ENCODE results near the gene ETS1. TPM values are rescaled to one million over a fixed set of nuclear protein-coding genes. Genes with fewer than 3 reads are reported as not detected.

Gene ETS1
- total RNA-seq, 1 donor from 2014 or later = 0.54 TPM

DNA sequence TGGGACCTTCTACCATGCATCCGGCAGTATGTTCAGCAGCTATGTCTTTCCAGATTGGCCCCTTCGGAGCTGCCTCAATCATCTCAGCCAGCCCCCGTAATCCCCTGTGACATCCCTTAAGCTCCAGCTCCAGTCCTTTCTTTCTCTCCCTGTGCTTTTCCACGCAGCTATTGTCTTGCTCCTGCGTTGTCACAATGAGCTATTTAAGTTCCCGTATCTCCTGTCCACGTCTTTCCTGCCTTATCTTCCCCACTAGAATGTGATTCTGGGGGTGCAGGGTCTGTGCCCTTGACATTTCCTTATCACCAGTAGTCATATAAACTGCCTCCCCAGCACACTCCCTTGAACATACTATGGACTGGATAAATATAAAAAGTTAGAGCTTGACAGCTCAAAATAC lies 5.1 kb upstream of the ETS1 start:
- H3K36me3 Mint-ChIP-seq = no peaks in the 10 kb centered on the region
- peaks cover 20% of the 10 kb centered on the region for H3K27me3 Mint-ChIP-seq (ENCODE audit: insufficient read depth, low read depth)
- Histone ChIP-seq H4K20me1 (ENCODE audit: low read depth) (no peaks in the 10 kb centered on the region), H3K36me3 (no peaks in the 10 kb centered on the region), H3K4me2 (peak overlapping the region; percentile 60), H3K9me3 (ENCODE audit: low read depth) (no peaks in the 10 kb centered on the region), H2AFZ (replicated peaks) (no peak overlapping the region), H3K4me1 (peaks cover 30% of the 10 kb centered on the region), H3F3A (ENCODE audit: low read depth) (peaks cover 17% of the 10 kb centered on the region), H3K9ac (no peak overlapping the region), H3K27me3 (peaks cover 12% of the 10 kb centered on the region), H3K27ac (no peak overlapping the region), H3K4me3 (peak overlapping the region; percentile 7), H3K79me2 (ENCODE audit: low read depth) (no peaks in the 10 kb centered on the region)
- H3K4me3 Mint-ChIP-seq = no peak overlapping the region
- H3K4me1 Mint-ChIP-seq = peaks cover 20% of the 10 kb centered on the region
- TF ChIP-seq EZH2 (IDR thresholded peaks at IDR 0.05) (no peak), EZH2phosphoT487 (IDR thresholded peaks at IDR 0.05) (no peak)
- TF ChIP-seq, protein P1, sequence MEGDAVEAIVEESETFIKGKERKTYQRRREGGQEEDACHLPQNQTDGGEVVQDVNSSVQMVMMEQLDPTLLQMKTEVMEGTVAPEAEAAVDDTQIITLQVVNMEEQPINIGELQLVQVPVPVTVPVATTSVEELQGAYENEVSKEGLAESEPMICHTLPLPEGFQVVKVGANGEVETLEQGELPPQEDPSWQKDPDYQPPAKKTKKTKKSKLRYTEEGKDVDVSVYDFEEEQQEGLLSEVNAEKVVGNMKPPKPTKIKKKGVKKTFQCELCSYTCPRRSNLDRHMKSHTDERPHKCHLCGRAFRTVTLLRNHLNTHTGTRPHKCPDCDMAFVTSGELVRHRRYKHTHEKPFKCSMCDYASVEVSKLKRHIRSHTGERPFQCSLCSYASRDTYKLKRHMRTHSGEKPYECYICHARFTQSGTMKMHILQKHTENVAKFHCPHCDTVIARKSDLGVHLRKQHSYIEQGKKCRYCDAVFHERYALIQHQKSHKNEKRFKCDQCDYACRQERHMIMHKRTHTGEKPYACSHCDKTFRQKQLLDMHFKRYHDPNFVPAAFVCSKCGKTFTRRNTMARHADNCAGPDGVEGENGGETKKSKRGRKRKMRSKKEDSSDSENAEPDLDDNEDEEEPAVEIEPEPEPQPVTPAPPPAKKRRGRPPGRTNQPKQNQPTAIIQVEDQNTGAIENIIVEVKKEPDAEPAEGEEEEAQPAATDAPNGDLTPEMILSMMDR (IDR thresholded peaks at IDR 0.05) = no peak
- peaks cover 6% of the 10 kb centered on the region for H3K9me3 Mint-ChIP-seq
- no peak overlapping the region for H3K27ac Mint-ChIP-seq
- peak; percentile 78 for DNase-seq (ENCODE audit: low spot score)

DNA sequence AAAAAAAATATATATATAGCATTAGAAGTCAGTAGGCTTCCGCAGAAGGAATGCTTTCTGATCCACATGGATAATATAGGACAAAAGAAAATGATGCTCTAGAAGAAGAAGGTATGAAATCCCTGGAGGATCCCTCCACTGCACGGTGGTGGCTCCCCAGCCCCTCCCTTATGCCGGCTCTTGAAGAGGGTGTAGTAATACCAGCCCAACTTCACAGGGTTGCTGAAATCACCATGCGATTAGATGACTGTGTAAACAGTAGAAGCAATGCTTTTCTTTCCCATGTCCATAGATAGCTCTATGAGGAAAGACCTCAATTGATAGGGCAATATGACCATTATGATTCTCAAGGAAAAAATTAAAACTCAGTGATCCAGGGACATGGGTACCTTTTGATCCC lies 3.2 kb upstream of the ETS1 start:
- Histone ChIP-seq H3K79me2 (ENCODE audit: low read depth) (no peaks in the 10 kb centered on the region), H3F3A (ENCODE audit: low read depth) (peaks cover 18% of the 10 kb centered on the region), H2AFZ (replicated peaks) (no peak overlapping the region), H4K20me1 (ENCODE audit: low read depth) (peaks cover 7% of the 10 kb centered on the region), H3K4me2 (no peak overlapping the region), H3K9ac (no peak overlapping the region), H3K27ac (no peak overlapping the region), H3K4me3 (no peak overlapping the region), H3K4me1 (peaks cover 44% of the 10 kb centered on the region), H3K36me3 (no peaks in the 10 kb centered on the region), H3K27me3 (peaks cover 30% of the 10 kb centered on the region), H3K9me3 (ENCODE audit: low read depth) (no peaks in the 10 kb centered on the region)
- Mint-ChIP-seq H3K36me3 (no peaks in the 10 kb centered on the region), H3K27ac (no peak overlapping the region), H3K27me3 (ENCODE audit: insufficient read depth, low read depth) (peaks cover 33% of the 10 kb centered on the region), H3K4me1 (peaks cover 37% of the 10 kb centered on the region), H3K4me3 (no peak overlapping the region), H3K9me3 (peaks cover 6% of the 10 kb centered on the region)
- TF ChIP-seq EZH2 (IDR thresholded peaks at IDR 0.05) (no peak), EZH2phosphoT487 (IDR thresholded peaks at IDR 0.05) (no peak)
- TF ChIP-seq, protein P1 (IDR thresholded peaks at IDR 0.05) = no peak
- no peak for DNase-seq (ENCODE audit: low spot score)

DNA sequence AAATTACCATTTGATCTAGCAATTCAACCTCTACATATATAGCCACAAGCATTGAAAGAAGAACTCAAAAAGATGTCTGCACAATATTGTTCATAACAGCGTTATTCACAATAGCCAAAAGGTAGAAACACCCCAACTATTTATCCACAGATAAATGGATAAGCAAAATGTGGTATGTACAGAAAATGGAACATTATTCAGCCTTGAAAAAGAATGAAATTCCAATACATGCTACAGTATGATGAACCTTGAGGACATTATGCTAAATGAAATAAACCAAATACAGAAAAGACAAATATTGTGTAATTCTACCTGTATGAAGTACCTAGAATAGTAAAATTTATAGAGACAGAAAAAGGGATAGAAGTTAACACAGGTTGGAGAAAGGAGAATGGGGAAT lies 2.6 kb upstream of the ETS1 start:
- peaks cover 37% of the 10 kb centered on the region for H3K4me1 Mint-ChIP-seq
- H3K4me1 ChIP-seq = peaks cover 44% of the 10 kb centered on the region
- no peak overlapping the region for H3K27ac Mint-ChIP-seq
- no peak for DNase-seq (ENCODE audit: low spot score)
- TF ChIP-seq EZH2phosphoT487 (IDR thresholded peaks at IDR 0.05) = no peak
- TF ChIP-seq, protein P1 (IDR thresholded peaks at IDR 0.05) = no peak
- TF ChIP-seq EZH2 (IDR thresholded peaks at IDR 0.05) = no peak
- H3K27ac ChIP-seq = no peak overlapping the region
- no peaks in the 10 kb centered on the region for H3K79me2 ChIP-seq (ENCODE audit: low read depth)
- no peak overlapping the region for H2AFZ ChIP-seq (replicated peaks)
- no peak overlapping the region for H3K4me3 ChIP-seq
- peaks cover 21% of the 10 kb centered on the region for H3F3A ChIP-seq (ENCODE audit: low read depth)
- peaks cover 6% of the 10 kb centered on the region for H3K9me3 Mint-ChIP-seq
- H3K4me2 ChIP-seq = no peak overlapping the region
- H3K27me3 ChIP-seq = peaks cover 36% of the 10 kb centered on the region
- no peaks in the 10 kb centered on the region for H3K36me3 ChIP-seq
- H3K9ac ChIP-seq = no peak overlapping the region
- no peaks in the 10 kb centered on the region for H3K36me3 Mint-ChIP-seq
- no peaks in the 10 kb centered on the region for H3K9me3 ChIP-seq (ENCODE audit: low read depth)
- peak overlapping the region; percentile 12 for H3K4me3 Mint-ChIP-seq
- H3K27me3 Mint-ChIP-seq (ENCODE audit: insufficient read depth, low read depth) = peaks cover 38% of the 10 kb centered on the region
- peaks cover 7% of the 10 kb centered on the region for H4K20me1 ChIP-seq (ENCODE audit: low read depth)
